ENCODE data around the gene TMTC2. TPM values are rescaled to one million over a fixed set of nuclear protein-coding genes. Genes with fewer than 3 reads are reported as not detected.

The TMTC2 gene
- total and polyA plus RNA-seq, 10 of the 15 experiments (the other 5 are each of a cell fraction or from before 2014, with no cell fraction given) = 0.14 to 9.7 (median 1.2) TPM

DNA sequence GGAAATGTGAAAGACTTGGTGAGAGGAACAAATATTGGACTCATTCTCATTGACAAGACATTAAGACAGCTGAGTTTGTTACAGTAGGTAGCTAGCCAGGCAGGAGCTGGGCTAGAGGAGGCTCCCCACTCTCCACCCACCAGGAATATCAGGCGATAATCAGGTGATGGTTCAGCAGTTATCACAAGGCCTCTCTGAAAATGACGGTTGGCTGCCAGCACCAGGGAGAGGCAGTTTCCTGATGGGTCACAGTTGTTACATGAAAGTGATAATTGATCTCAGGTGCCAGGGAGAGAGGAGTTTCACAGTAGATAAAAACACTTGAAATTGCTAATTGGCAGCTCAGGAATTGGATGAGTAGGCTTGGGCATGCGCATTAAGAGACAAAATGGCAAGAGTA lies 116.5 kb downstream of the TMTC2 start (continued):
- TF ChIP-seq, protein P1, sequence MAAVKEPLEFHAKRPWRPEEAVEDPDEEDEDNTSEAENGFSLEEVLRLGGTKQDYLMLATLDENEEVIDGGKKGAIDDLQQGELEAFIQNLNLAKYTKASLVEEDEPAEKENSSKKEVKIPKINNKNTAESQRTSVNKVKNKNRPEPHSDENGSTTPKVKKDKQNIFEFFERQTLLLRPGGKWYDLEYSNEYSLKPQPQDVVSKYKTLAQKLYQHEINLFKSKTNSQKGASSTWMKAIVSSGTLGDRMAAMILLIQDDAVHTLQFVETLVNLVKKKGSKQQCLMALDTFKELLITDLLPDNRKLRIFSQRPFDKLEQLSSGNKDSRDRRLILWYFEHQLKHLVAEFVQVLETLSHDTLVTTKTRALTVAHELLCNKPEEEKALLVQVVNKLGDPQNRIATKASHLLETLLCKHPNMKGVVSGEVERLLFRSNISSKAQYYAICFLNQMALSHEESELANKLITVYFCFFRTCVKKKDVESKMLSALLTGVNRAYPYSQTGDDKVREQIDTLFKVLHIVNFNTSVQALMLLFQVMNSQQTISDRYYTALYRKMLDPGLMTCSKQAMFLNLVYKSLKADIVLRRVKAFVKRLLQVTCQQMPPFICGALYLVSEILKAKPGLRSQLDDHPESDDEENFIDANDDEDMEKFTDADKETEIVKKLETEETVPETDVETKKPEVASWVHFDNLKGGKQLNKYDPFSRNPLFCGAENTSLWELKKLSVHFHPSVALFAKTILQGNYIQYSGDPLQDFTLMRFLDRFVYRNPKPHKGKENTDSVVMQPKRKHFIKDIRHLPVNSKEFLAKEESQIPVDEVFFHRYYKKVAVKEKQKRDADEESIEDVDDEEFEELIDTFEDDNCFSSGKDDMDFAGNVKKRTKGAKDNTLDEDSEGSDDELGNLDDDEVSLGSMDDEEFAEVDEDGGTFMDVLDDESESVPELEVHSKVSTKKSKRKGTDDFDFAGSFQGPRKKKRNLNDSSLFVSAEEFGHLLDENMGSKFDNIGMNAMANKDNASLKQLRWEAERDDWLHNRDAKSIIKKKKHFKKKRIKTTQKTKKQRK (IDR thresholded peaks at IDR 0.05; ENCODE audit: low read depth, low read length) = no peak
- TF ChIP-seq SREBF2 (IDR thresholded peaks at IDR 0.05; ENCODE audit: low read length) = no peak
- no peak for TF ChIP-seq ZBED1 (IDR thresholded peaks at IDR 0.05; ENCODE audit: borderline replicate concordance)

DNA sequence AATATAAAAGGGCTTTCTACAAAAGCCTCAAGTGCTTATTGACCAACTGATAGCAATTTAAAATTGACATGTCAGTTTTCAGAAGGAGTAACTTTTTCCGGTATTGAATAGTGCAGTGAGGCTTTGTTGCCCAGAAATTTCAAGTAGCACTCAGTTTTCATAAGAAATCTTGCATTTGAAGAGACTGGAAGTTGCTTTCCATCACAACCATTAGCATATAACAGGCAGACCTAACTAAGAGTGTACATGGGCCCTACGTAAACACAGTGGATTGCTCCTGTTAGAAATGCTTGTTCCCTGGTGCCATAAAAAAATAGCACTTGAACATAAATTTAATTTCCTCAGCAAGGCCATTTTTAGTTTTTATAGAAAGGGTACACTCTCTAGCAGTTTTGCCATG lies 117.9 kb downstream of the TMTC2 start:
- H3K4me3 ChIP-seq = no peak overlapping the region
- 100% methylated on average over 2 of the region's 2 CpGs for WGBS (ENCODE audit: insufficient coverage, insufficient replicate concordance, low lambda C conversion rate, missing lambda C conversion rate)
- ATAC-seq (no peak), DNase-seq (ENCODE audit: low read depth, low spot score) (no peak), FAIRE-seq (no peak)
- SMC1A ChIA-PET (ENCODE audit: uncharacterized antibody, unreplicated experiment) = no interaction called here
- no peak overlapping the region for H2AFZ ChIP-seq (ENCODE audit: control insufficient read depth, low read depth, low read length)
- H3K9ac ChIP-seq (ENCODE audit: control insufficient read depth, insufficient read depth, low read length) = no peak overlapping the region
- no peaks in the 10 kb centered on the region for H3K27me3 ChIP-seq (replicated peaks in 1 of 2; ENCODE audit: control insufficient read depth in 2 of 2, insufficient read depth in 2 of 2, low read length in 1 of 2)
- RAD21 ChIA-PET (ENCODE audit: unreplicated experiment) = no interaction called here
- no peak overlapping the region for H3K4me2 ChIP-seq (ENCODE audit: control insufficient read depth, insufficient read depth)
- no TSS peak for BruUV-seq (replicated peaks)
- in situ Hi-C loops (cut with MboI) (no loop called here), intact Hi-C loops (cut with micrococcal nuclease; ENCODE audit: unreplicated experiment) (no loop called here)
- CTCF ChIA-PET = no interaction called here
- no peaks in the 10 kb centered on the region for H3K36me3 ChIP-seq (ENCODE audit: control insufficient read depth in 2 of 2, insufficient read depth in 2 of 2, low read length in 1 of 2)
- H4K20me1 ChIP-seq (ENCODE audit: control insufficient read depth, insufficient read depth) = no peaks in the 10 kb centered on the region
- H3K27ac ChIP-seq (ENCODE audit: control insufficient read depth, insufficient read depth) = no peak overlapping the region
- H3K79me2 ChIP-seq (ENCODE audit: control insufficient read depth, insufficient read depth, low read length) = no peaks in the 10 kb centered on the region
- POLR2A ChIA-PET = no interaction called here
- no peaks in the 10 kb centered on the region; the same call in 2 of the 3 replicates for H3K9me3 ChIP-seq (replicated peaks; ENCODE audit: control insufficient read depth, insufficient read depth, low read length)
- H3K4me1 ChIP-seq (ENCODE audit: control insufficient read depth, insufficient read depth, low read length) = no peaks in the 10 kb centered on the region
- TF ChIP-seq, protein P2, sequence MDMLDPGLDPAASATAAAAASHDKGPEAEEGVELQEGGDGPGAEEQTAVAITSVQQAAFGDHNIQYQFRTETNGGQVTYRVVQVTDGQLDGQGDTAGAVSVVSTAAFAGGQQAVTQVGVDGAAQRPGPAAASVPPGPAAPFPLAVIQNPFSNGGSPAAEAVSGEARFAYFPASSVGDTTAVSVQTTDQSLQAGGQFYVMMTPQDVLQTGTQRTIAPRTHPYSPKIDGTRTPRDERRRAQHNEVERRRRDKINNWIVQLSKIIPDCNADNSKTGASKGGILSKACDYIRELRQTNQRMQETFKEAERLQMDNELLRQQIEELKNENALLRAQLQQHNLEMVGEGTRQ (IDR thresholded peaks at IDR 0.05; ENCODE audit: borderline replicate concordance, low read depth, low read length) = no peak
- TF ChIP-seq ZNF207 (IDR thresholded peaks at IDR 0.05; ENCODE audit: borderline replicate concordance) (no peak), SMAD5 (IDR thresholded peaks at IDR 0.05; ENCODE audit: low read depth) (no peak), NR2F1 (conservative IDR thresholded peaks at IDR 0.05) (no peak), EED (IDR thresholded peaks at IDR 0.05; ENCODE audit: low read depth) (no peak), YBX1 (IDR thresholded peaks at IDR 0.05) (no peak), TCF3 (IDR thresholded peaks at IDR 0.05; ENCODE audit: borderline replicate concordance, insufficient read depth, low read depth, low read length) (no peak)
- TF ChIP-seq, protein P3, sequence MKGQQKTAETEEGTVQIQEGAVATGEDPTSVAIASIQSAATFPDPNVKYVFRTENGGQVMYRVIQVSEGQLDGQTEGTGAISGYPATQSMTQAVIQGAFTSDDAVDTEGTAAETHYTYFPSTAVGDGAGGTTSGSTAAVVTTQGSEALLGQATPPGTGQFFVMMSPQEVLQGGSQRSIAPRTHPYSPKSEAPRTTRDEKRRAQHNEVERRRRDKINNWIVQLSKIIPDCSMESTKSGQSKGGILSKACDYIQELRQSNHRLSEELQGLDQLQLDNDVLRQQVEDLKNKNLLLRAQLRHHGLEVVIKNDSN (IDR thresholded peaks at IDR 0.05; ENCODE audit: borderline replicate concordance, extremely low read length, insufficient read depth, low read depth, low read length) = no peak
- TF ChIP-seq, protein P4, sequence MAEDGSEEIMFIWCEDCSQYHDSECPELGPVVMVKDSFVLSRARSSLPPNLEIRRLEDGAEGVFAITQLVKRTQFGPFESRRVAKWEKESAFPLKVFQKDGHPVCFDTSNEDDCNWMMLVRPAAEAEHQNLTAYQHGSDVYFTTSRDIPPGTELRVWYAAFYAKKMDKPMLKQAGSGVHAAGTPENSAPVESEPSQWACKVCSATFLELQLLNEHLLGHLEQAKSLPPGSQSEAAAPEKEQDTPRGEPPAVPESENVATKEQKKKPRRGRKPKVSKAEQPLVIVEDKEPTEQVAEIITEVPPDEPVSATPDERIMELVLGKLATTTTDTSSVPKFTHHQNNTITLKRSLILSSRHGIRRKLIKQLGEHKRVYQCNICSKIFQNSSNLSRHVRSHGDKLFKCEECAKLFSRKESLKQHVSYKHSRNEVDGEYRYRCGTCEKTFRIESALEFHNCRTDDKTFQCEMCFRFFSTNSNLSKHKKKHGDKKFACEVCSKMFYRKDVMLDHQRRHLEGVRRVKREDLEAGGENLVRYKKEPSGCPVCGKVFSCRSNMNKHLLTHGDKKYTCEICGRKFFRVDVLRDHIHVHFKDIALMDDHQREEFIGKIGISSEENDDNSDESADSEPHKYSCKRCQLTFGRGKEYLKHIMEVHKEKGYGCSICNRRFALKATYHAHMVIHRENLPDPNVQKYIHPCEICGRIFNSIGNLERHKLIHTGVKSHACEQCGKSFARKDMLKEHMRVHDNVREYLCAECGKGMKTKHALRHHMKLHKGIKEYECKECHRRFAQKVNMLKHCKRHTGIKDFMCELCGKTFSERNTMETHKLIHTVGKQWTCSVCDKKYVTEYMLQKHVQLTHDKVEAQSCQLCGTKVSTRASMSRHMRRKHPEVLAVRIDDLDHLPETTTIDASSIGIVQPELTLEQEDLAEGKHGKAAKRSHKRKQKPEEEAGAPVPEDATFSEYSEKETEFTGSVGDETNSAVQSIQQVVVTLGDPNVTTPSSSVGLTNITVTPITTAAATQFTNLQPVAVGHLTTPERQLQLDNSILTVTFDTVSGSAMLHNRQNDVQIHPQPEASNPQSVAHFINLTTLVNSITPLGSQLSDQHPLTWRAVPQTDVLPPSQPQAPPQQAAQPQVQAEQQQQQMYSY (CRISPR knock-in tag; IDR thresholded peaks at IDR 0.05) = no peak

All from GM12878 (cell line).